HepG2 (cell line): ENCODE measurements around the gene ATOH8. TPM values are rescaled to one million over a fixed set of nuclear protein-coding genes. Genes with fewer than 3 reads are reported as not detected.
A peak's percentile ranks its signal among the peaks of the same experiment; 100 is the strongest.

Experiments
- ATAC-seq: fragments of 200-7000 bp; cut with Tn5 transposase; 3 replicates; pipeline ENCODE4 v1.9.1; 2020; ENCODE audit warnings: mild to moderate bottlenecking, moderate library complexity
- BruUV-seq: library from RNA; stranded (reverse); fragments of 400-500 nt; replicated peaks from 2 replicates; lab custom pipeline; 2021; lab: Mats Ljungman, UMichigan
- CTCF ChIA-PET: fragments of 300-600 bp; formaldehyde crosslinking; extraction: SDS; loops from one replicate; lab custom pipeline; 2021; ENCODE audit warnings: low total read pairs, inconsistent platforms, low intra/inter-chr PET ratio; lab: Yijun Ruan, JAX
- POLR2A ChIA-PET: fragments of 350-600 bp; sonication (Branson Sonifier 250); formaldehyde crosslinking; loops from one replicate; lab custom pipeline; 2020; ENCODE audit warnings: antibody characterized with exemption, inconsistent platforms; lab: Yijun Ruan, JAX
- DNase-seq: peaks from one replicate; pipeline ENCODE4 v3.0.0-alpha.2; 2015; ENCODE audit warnings: low spot score
- FAIRE-seq: peaks from 3 replicates; lab custom pipeline; 2011; peaks lifted over from hg19 to GRCh38; lab: Jason Lieb, UNC
- H2AFZ ChIP-seq: one replicate; pipeline ENCODE4 v1.6.1; 2011; ENCODE audit warnings: low read length, inconsistent platforms
- H3K27ac ChIP-seq: fragments of 300-600 bp; 3 replicates; pipeline ENCODE4 v1.8.0; 2011; ENCODE audit warnings: mixed run types, mild to moderate bottlenecking, mixed read lengths, low read length, inconsistent platforms; ENCODE audit not compliant: insufficient read depth; ENCODE audit errors: extremely low read length
- H3K27me3 ChIP-seq, 2 experiments: fragments of 200-600 bp in 1 of 2; 2 replicates in 1 of 2; 3 replicates in 1 of 2; pipeline versions ENCODE4 v1.6.0 to v1.8.0; 2011; ENCODE audit warnings: low read length in 2 of 2, mild to moderate bottlenecking in 2 of 2, moderate library complexity in 2 of 2, inconsistent platforms in 1 of 2; ENCODE audit not compliant: insufficient read depth in 2 of 2, control insufficient read depth in 1 of 2
- H3K36me3 ChIP-seq, 2 experiments: fragments of 200-600 bp in 1 of 2; replicated peaks in 1 of 2; 2 replicates in 1 of 2; 3 replicates in 1 of 2; pipeline versions ENCODE4 v1.5.1 to v1.8.0; 2011; ENCODE audit warnings: low read length in 2 of 2, inconsistent platforms in 1 of 2; ENCODE audit not compliant: insufficient read depth in 2 of 2, control insufficient read depth in 1 of 2
- H3K4me1 ChIP-seq: 2 replicates; pipeline ENCODE4 v1.5.1; 2012; ENCODE audit warnings: low read length, inconsistent platforms; ENCODE audit not compliant: insufficient read depth
- H3K4me2 ChIP-seq: 2 replicates; pipeline ENCODE4 v1.6.0; 2011; ENCODE audit warnings: low read depth, low read length, inconsistent platforms
- H3K4me3 ChIP-seq, 3 experiments: fragments of 200-600 bp in 1 of 3; sonication (generic), shearing (Covaris generic) in 1 of 3; replicated peaks in 1 of 3; 2 replicates each; pipeline ENCODE4 v1.5.1; 2011 to 2016; ENCODE audit warnings: low read length in 3 of 3, inconsistent platforms in 2 of 3, low read depth in 2 of 3, mild to moderate bottlenecking in 2 of 3, control low read depth in 1 of 3, mixed read lengths in 1 of 3; ENCODE audit not compliant: insufficient read depth in 1 of 3
- H3K79me2 ChIP-seq: one replicate; pipeline ENCODE4 v1.6.1; 2011; ENCODE audit warnings: low read length, inconsistent platforms; ENCODE audit not compliant: insufficient read depth
- H3K9ac ChIP-seq: 2 replicates; pipeline ENCODE4 v1.6.0; 2011; ENCODE audit warnings: mild to moderate bottlenecking, low read depth, low read length, inconsistent platforms; ENCODE audit not compliant: insufficient read depth
- H3K9me3 ChIP-seq: 2 replicates; pipeline ENCODE4 v1.5.1; 2012; ENCODE audit warnings: mild to moderate bottlenecking, low read length
- H4K20me1 ChIP-seq: 2 replicates; pipeline ENCODE4 v1.6.0; 2011; ENCODE audit warnings: inconsistent platforms, mild to moderate bottlenecking, low read length, moderate library complexity; ENCODE audit not compliant: insufficient read depth
- IRF2 ChIP-seq: IDR thresholded peaks from 2 replicates; pipeline ENCODE4 v1.6.1; 2018; ENCODE audit warnings: missing genetic modification reagents, missing compliant biosample characterization
- NRL ChIP-seq: sonication (generic); formaldehyde crosslinking; IDR thresholded peaks from 2 replicates; pipeline ENCODE4 v1.5.0; 2020; ENCODE audit warnings: missing genetic modification reagents, mild to moderate bottlenecking, moderate library complexity, borderline replicate concordance
- REXO4 ChIP-seq: sonication (generic); formaldehyde crosslinking; IDR thresholded peaks from 2 replicates; pipeline ENCODE4 v1.8.0; 2022; ENCODE audit warnings: missing genetic modification reagents, mild to moderate bottlenecking, borderline replicate concordance
- U2AF2 ChIP-seq: fragments of 200-400 bp; formaldehyde crosslinking; IDR thresholded peaks from 2 replicates; pipeline ENCODE4 v1.6.1; 2017; ENCODE audit warnings: low read depth, mild to moderate bottlenecking, low read length
- ZNF253 ChIP-seq: sonication (generic); formaldehyde crosslinking; IDR thresholded peaks from 2 replicates; pipeline ENCODE4 v1.8.0; 2022; ENCODE audit warnings: mild to moderate bottlenecking, missing genetic modification reagents, borderline replicate concordance
- ZNF335 ChIP-seq: sonication (generic); formaldehyde crosslinking; IDR thresholded peaks from 2 replicates; pipeline ENCODE4 v1.4.0; 2020; ENCODE audit warnings: missing genetic modification reagents
- ZNF569 ChIP-seq: sonication (generic); formaldehyde crosslinking; IDR thresholded peaks from 2 replicates; pipeline ENCODE4 v1.5.0; 2020; ENCODE audit warnings: mild to moderate bottlenecking, missing genetic modification reagents, moderate library complexity, borderline replicate concordance
- ZNF598 ChIP-seq: sonication (generic); formaldehyde crosslinking; IDR thresholded peaks from 2 replicates; pipeline ENCODE4 v1.5.1; 2020; ENCODE audit warnings: mild to moderate bottlenecking, missing genetic modification reagents, borderline replicate concordance
- whole genome bisulfite sequencing: methylation state at CpG from one replicate; pipeline ENCODE4 v1.1.6; 2017; ENCODE audit warnings: low lambda C conversion rate; 5-methylcytosine and 5-hydroxymethylcytosine counted together
- in situ Hi-C: cut with HindIII; loops from 2 replicates; pipeline ENCODE4 v1.10.0; 2017; ENCODE audit warnings: low pct_unique_long_range_greater_than_20kb; ENCODE audit not compliant: extremely low pct_ligation_motif_present
- intact Hi-C: fragments of 100-400 bp; cut with micrococcal nuclease; formaldehyde crosslinking; loops from one replicate; pipeline ENCODE4 v1.10.0; 2022; ENCODE audit not compliant: unreplicated experiment
- polyA plus RNA-seq, 8 experiments: library from polyadenylated mRNA; depleted of rRNA in 3 of 8; stranded (reverse) in 7 of 8; unstranded in 1 of 8; fragments of >200 nt; fragmentation: Illumina TruSeq in 4 of 8; extraction: Trizol in 4 of 8; gene quantifications; 2 replicates each; pipeline versions ENCODE4 v1.2.1 to v1.2.3, GENCODE V29; 2011 to 2016; ENCODE audit warnings: low read depth in 4 of 8, missing spikeins in 1 of 8, mixed read lengths in 1 of 8; ENCODE audit not compliant: insufficient read depth in 1 of 8
- total RNA-seq, 5 experiments: library from RNA; depleted of rRNA; stranded (reverse); fragments of >200 nt; fragmentation: Illumina TruSeq; extraction: Trizol; gene quantifications; 2 replicates each; pipeline ENCODE4 v1.2.3, GENCODE V29; 2016; ENCODE audit warnings: low read depth in 1 of 5
- TF ChIP-seq, protein P1 (sequence below): sonication (generic); formaldehyde crosslinking; IDR thresholded peaks from 2 replicates; pipeline ENCODE4 v1.9.0; 2021; ENCODE audit warnings: missing genetic modification reagents, borderline replicate concordance
- TF ChIP-seq, protein P2 (sequence below): sonication (generic); formaldehyde crosslinking; IDR thresholded peaks from 2 replicates; pipeline ENCODE4; 2020; ENCODE audit warnings: missing genetic modification reagents, mild to moderate bottlenecking, borderline replicate concordance

ATOH8 gene
- total and polyA plus RNA-seq, 2 of the 13 experiments (the other 11 are each of a cell fraction or from before 2014, with no cell fraction given): 0.13 to 0.61 TPM

DNA sequence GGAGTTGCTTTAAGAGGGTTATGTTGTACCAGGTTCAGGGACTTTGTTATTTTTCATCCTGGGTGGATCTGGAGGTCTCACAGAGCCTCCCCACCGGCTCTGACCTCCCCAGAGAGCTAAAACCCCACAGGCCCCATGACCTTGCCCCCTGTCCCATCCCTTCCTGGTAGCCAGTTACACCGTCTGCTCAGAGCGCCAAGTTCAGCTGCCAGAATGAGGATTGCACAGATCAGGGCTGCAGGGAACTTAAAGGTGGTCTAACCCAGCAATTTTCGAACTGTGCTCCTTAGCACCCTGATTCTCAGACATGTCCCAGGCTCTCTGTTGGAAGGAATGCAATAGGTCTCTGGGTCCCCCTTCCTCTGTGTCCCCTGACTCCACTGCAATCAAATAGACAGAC, 32.1 kb downstream of the ATOH8 start (continued):
- TF ChIP-seq, protein P1, sequence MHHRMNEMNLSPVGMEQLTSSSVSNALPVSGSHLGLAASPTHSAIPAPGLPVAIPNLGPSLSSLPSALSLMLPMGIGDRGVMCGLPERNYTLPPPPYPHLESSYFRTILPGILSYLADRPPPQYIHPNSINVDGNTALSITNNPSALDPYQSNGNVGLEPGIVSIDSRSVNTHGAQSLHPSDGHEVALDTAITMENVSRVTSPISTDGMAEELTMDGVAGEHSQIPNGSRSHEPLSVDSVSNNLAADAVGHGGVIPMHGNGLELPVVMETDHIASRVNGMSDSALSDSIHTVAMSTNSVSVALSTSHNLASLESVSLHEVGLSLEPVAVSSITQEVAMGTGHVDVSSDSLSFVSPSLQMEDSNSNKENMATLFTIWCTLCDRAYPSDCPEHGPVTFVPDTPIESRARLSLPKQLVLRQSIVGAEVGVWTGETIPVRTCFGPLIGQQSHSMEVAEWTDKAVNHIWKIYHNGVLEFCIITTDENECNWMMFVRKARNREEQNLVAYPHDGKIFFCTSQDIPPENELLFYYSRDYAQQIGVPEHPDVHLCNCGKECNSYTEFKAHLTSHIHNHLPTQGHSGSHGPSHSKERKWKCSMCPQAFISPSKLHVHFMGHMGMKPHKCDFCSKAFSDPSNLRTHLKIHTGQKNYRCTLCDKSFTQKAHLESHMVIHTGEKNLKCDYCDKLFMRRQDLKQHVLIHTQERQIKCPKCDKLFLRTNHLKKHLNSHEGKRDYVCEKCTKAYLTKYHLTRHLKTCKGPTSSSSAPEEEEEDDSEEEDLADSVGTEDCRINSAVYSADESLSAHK (CRISPR knock-in tag): no peak

DNA sequence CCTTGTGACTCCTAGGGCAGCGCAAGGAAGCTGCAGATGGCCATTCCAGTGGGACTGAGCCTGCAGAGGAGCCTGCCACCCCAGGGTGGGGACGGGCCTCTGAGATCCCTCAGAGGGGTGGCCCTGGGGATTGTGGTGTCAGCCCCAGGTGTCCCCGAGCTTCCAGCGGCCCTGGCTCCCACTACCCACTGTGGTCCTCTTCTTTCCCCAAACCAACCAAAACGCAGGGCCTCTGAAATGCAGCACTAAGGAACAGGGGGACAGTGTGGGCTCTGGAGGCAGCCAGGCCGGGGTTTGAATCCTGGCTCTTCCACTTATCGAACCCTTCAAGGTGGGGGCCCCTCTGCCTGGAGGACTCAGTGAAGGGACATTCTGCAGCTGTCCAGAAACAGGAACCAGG, 32.7 kb downstream of the ATOH8 start:
- Histone ChIP-seq H2AFZ (no peak overlapping the region), H3K4me2 (no peak overlapping the region), H3K27ac (no peak overlapping the region), H3K36me3 (no peaks in the 10 kb centered on the region), H3K9ac (no peak overlapping the region), H3K4me1 (peaks cover 37% of the 10 kb centered on the region), H3K79me2 (no peaks in the 10 kb centered on the region), H3K9me3 (no peaks in the 10 kb centered on the region), H3K4me3 (no peak overlapping the region), H4K20me1 (no peaks in the 10 kb centered on the region), H3K27me3 (no peaks in the 10 kb centered on the region)
- DNase-seq (no peak), ATAC-seq (no peak), FAIRE-seq (no peak)
- no TSS peak for BruUV-seq
- TF ChIP-seq NRL (CRISPR knock-in tag) (0 out of 2 replicates have a peak, but pooled peaks have one; percentile 21), ZNF335 (CRISPR knock-in tag) (no peak)
- in situ Hi-C loops (no loop called here), intact Hi-C loops (no loop called here)
- CTCF ChIA-PET: no interaction called here
- WGBS: 77% methylated on average over 7 of the region's 7 CpGs
- POLR2A ChIA-PET: no interaction called here

DNA sequence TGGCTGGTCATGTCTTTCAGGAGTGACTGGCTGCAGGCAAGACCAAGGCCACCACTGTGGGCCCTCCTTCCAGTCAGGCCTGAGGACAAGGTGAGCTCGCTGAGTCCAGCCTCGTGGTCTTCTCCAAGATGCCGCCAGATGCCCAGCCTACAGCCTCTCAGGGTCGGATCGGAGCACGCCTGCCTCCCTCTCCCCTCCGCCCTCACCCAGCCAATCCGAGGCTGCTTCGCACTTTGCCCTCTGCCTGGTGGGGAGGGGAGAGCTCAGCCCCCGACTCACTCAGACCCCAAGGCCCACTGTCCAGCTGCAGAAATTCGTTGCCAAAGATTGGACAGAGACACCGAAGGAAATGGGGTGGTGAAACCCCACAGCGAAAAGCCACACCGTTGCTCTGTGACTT, 33.1 kb downstream of the ATOH8 start:
- ChIA-PET CTCF (no interaction called here), POLR2A (no interaction called here)
- Histone ChIP-seq H2AFZ (no peak overlapping the region), H3K36me3 (no peaks in the 10 kb centered on the region), H3K9ac (no peak overlapping the region), H3K79me2 (no peaks in the 10 kb centered on the region), H3K4me1 (peaks cover 37% of the 10 kb centered on the region), H3K27ac (no peak overlapping the region), H3K4me2 (no peak overlapping the region), H4K20me1 (no peaks in the 10 kb centered on the region), H3K27me3 (no peaks in the 10 kb centered on the region; a peak in 1 of 5 replicates), H3K9me3 (no peaks in the 10 kb centered on the region), H3K4me3 (no peak overlapping the region)
- intact Hi-C loops: no loop called here
- DNase-seq (no peak), FAIRE-seq (no peak), ATAC-seq (no peak)
- in situ Hi-C loops: no loop called here
- no TSS peak for BruUV-seq
- WGBS: 77% methylated on average over 14 of the region's 14 CpGs
- TF ChIP-seq, protein P2, sequence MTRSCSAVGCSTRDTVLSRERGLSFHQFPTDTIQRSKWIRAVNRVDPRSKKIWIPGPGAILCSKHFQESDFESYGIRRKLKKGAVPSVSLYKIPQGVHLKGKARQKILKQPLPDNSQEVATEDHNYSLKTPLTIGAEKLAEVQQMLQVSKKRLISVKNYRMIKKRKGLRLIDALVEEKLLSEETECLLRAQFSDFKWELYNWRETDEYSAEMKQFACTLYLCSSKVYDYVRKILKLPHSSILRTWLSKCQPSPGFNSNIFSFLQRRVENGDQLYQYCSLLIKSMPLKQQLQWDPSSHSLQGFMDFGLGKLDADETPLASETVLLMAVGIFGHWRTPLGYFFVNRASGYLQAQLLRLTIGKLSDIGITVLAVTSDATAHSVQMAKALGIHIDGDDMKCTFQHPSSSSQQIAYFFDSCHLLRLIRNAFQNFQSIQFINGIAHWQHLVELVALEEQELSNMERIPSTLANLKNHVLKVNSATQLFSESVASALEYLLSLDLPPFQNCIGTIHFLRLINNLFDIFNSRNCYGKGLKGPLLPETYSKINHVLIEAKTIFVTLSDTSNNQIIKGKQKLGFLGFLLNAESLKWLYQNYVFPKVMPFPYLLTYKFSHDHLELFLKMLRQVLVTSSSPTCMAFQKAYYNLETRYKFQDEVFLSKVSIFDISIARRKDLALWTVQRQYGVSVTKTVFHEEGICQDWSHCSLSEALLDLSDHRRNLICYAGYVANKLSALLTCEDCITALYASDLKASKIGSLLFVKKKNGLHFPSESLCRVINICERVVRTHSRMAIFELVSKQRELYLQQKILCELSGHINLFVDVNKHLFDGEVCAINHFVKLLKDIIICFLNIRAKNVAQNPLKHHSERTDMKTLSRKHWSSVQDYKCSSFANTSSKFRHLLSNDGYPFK: no peak
- TF ChIP-seq REXO4 (no peak), ZNF253 (no peak), U2AF2 (no peak), ZNF569 (CRISPR knock-in tag) (no peak), ZNF598 (CRISPR knock-in tag) (no peak), IRF2 (CRISPR knock-in tag) (no peak)
